Fibroblast of lung (primary cell): Measurements from ENCODE around the gene MLLT10.

Experiments used
- CTCF ChIP-seq, 2 donors: IDR thresholded peaks in 1 of 2; conservative IDR thresholded peaks in 1 of 2; 1 replicate in 1 of 2; 2 replicates in 1 of 2; pipeline ENCODE4 v1.5.1; 2011 to 2012; ENCODE audit warnings: low read length in 2 of 2, control low read depth in 1 of 2, inconsistent platforms in 1 of 2, low read depth in 1 of 2, mild to moderate bottlenecking in 1 of 2
- EZH2 ChIP-seq: IDR thresholded peaks from 2 replicates; pipeline ENCODE4 v1.5.1; 2012; ENCODE audit warnings: low read length, control low read depth, mild to moderate bottlenecking; ENCODE audit errors: missing control alignments

GRCh38 chr10:21511946-21512572, 22.0 kb upstream of the MLLT10 start:
- TF ChIP-seq CTCF (conservative IDR thresholded peaks at IDR 0.05 in 1 of 2, IDR thresholded peaks at IDR 0.05 in 1 of 2; ENCODE audit: low read depth in 1 of 2, low read length in 2 of 2) (no peak), EZH2 (no peak)
